Ureter (tissue), 1 donor: ENCODE results near the gene MCEMP1. TPM values are rescaled to one million over a fixed set of nuclear protein-coding genes. Genes with fewer than 3 reads are reported as not detected.
A peak's percentile ranks its signal among the peaks of the same experiment; 100 is the strongest.

Experiments
- DNase-seq: peaks from one replicate; pipeline ENCODE4 v3.0.0-alpha.2; 2020; ENCODE audit warnings: low spot score
- total RNA-seq: library from RNA; stranded (reverse); gene quantifications from one replicate; pipeline ENCODE4 v1.2.4, GENCODE V29; 2023
- donor health status: DM: yes; HTN: yes; CAD: no.

The MCEMP1 gene
- total RNA-seq, 1 donor from 2014 or later, result not detected

- DNase-seq, result no peak
Observed at GRCh38 chr19:7670790-7671189, 6.1 kb upstream of the MCEMP1 start.

- no peak for DNase-seq
Observed at GRCh38 chr19:7672522-7672921, 4.4 kb upstream of the MCEMP1 start.

- peak; percentile 70 for DNase-seq
Observed at GRCh38 chr19:7674010-7675005, 2.6 kb upstream of the MCEMP1 start.

- no peak for DNase-seq
Observed at GRCh38 chr19:7676376-7676775, 514 bp upstream of the MCEMP1 start.

- no peak for DNase-seq
Observed at GRCh38 chr19:7677669-7678311, 900 bp downstream of the MCEMP1 start.

- peak; percentile 61 for DNase-seq
Observed at GRCh38 chr19:7678971-7679751, 2.3 kb downstream of the MCEMP1 start.

GRCh38 chr19:7679771-7680605 lies 3.1 kb downstream of the MCEMP1 start:
- DNase-seq, result no peak

GRCh38 chr19:7680606-7681339 lies 3.9 kb downstream of the MCEMP1 start, which contains the start of gene TRAPPC5:
TRAPPC5 (plus strand) TSS chr19:7680833; CDS start chr19:7682254, 1,421 bp downstream.
- peak; percentile 82 for DNase-seq

GRCh38 chr19:7681340-7682174 lies 4.7 kb downstream of the MCEMP1 start:
- peak; percentile 84 for DNase-seq

- no peak for DNase-seq
Observed at GRCh38 chr19:7682175-7682855, 5.4 kb downstream of the MCEMP1 start.

- DNase-seq, result no peak
Observed at GRCh38 chr19:7685546-7686445, 8.9 kb downstream of the MCEMP1 start.

- no peak for DNase-seq
Observed at GRCh38 chr19:7687177-7687576, 10.3 kb downstream of the MCEMP1 start.

GRCh38 chr19:7689165-7689564 lies 12.3 kb downstream of the MCEMP1 start:
- no peak for DNase-seq

- DNase-seq, result no peak
Observed at GRCh38 chr19:7690779-7691258, 13.9 kb downstream of the MCEMP1 start.

GRCh38 chr19:7691497-7691896 lies 14.6 kb downstream of the MCEMP1 start:
- no peak for DNase-seq

- no peak for DNase-seq
Observed at GRCh38 chr19:7692417-7693088, 15.7 kb downstream of the MCEMP1 start.

- no peak for DNase-seq
Observed at GRCh38 chr19:7694499-7694898, 17.6 kb downstream of the MCEMP1 start.
